A549 (cell line): Measurements from ENCODE around the gene SUMF1.

Experiments used
- CHD4 ChIP-seq: fragments of 200-600 bp; sonication (generic); IDR thresholded peaks from 2 replicates; pipeline ENCODE4 v1.6.1; 2016; ENCODE audit warnings: antibody characterized with exemption, mild to moderate bottlenecking, borderline replicate concordance
- CTCF ChIP-seq: fragments of >200 bp; sonication (Bioruptor Twin); formaldehyde crosslinking; IDR thresholded peaks from 3 replicates; pipeline ENCODE4 v1.5.1; 2016

- TF ChIP-seq CHD4 (no peak), CTCF (no peak)
These were observed 47.1 kb downstream of the SUMF1 start for GRCh38 chr3:4419920-4420319.
